Ecto neural progenitor cell (in vitro differentiated cells): ENCODE measurements around the gene FOXL2NB.
A peak's percentile ranks its signal among the peaks of the same experiment; 100 is the strongest.

Experiments used
- DNase-seq: peaks from one replicate; pipeline ENCODE4 v3.0.0-alpha.2; 2018; ENCODE audit warnings: low spot score

FOXL2NB gene

GRCh38 chr3:138933068-138933668 lies 13.8 kb upstream of the FOXL2NB start:
- DNase-seq, result no peak

DNA sequence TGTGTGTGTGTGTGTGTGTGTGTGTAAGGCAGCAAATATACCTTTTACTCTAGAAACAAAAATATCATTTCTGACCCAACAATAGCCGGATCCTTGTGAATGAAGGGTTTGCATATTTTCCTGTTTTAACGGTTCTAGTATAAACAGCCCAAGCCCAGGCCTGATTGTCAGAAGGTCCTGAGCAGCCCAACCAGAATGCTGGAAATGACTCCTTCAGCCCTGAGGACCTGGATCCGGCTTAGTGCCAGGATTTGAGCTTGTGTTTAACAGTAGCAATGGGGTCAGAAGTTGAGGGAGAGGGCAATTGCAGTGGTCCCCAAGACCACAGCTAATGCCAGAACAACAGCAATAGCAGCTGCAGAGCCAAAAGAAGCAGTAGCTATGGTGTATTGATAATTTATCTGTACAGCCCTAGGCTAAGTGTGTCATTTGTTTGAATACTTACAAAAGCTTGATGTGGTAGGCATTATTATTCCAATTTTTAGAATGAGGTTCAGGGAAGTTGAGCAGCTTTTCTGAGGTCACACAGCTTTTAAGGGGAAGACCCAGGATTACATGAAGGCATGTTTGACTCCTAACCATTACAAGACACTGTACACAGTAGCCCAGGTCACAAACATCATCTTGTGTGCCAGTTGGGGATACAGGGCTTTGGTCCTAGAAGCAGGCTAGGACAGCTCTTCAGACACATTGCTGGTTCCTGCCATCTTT lies 12.9 kb upstream of the FOXL2NB start:
- DNase-seq, result no peak

- DNase-seq, result no peak
These were observed 11.5 kb upstream of the FOXL2NB start for GRCh38 chr3:138935505-138935862.

DNA sequence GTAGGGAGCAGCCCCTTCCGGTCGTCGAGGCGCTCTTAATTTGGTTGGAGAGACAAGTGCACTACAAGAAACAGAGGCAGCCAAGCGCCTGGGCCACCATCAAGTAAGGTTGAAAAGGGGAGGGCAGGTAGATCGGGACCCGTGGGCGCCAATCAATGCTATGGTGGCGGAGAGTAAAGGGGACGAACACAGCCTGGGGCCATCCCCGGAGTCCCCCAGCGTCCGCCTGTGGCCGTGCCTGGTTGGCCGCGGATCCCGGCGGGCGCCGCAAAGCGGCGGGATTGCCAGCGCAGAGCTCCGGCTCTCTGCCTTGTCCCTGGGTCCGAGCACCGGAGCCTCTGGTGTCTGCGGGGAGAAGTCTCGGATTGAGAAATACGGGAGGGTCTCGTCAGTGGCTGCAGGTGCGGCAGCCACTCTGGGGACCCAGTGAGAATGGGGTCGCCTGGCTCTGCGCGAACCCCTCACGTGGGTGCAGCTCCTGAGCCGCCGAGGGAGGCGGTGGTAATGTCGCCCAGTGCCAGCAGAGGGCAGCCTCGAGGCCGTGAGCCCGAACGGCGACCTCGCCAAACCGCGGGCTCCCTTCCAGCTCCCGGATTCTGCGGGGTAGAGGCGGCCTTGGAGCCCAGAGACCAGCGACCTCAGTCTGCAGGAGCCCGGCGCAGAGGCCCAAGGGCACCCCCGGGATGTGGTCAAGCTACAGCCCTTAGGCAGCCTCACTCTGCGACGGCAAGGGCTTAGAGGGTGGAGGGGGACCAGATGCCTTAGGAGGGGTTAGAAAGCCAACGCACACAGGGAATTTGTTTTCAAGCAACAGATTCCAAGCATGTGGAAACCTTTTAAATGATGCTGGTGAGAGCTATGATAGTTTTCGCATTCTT lies 10.9 kb upstream of the FOXL2NB start:
- DNase-seq, result peak; percentile 92

- DNase-seq, result no peak
These were observed 10.0 kb upstream of the FOXL2NB start for GRCh38 chr3:138936741-138937689.

GRCh38 chr3:138937690-138938055 lies 9.3 kb upstream of the FOXL2NB start:
- peak; percentile 58 for DNase-seq

- DNase-seq, result peak; percentile 55
These were observed 8.8 kb upstream of the FOXL2NB start for GRCh38 chr3:138938056-138938876.

DNA sequence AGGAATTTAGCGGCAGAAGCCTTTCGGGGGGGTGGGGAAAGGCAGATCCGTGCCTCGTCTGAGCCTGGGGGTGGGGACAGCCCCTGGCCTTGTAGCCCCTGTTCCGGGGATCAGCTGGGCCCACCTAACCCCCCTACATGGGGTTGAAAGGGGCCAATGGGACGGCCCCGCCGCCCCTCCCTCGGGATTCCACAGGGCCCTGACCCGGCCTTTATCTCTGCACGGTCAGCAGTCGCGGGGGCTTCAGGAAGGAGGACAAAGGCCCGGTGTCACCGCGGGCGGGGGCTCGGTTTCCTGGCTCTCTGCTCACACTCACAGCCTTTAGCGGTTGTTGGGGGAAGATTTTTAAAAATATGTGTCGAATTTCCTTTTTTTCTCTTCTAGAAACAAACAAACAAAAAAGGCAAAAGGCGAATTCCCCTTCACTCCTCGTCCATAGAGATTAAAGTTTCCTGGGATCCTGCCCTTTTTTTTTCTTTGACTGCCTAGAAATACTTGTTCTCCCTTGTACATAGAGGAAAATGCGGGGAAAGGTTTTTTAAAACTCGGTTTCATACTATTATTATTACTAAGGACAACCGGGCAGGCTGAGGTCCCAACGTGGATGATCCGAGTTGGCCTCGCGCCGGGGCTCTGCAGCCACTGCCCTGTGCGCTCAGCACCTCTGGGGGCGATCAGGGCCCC lies 8.0 kb upstream of the FOXL2NB start:
- DNase-seq, result peak; percentile 55

- DNase-seq, result peak; percentile 73
These were observed 7.3 kb upstream of the FOXL2NB start for GRCh38 chr3:138939561-138940241.

DNA sequence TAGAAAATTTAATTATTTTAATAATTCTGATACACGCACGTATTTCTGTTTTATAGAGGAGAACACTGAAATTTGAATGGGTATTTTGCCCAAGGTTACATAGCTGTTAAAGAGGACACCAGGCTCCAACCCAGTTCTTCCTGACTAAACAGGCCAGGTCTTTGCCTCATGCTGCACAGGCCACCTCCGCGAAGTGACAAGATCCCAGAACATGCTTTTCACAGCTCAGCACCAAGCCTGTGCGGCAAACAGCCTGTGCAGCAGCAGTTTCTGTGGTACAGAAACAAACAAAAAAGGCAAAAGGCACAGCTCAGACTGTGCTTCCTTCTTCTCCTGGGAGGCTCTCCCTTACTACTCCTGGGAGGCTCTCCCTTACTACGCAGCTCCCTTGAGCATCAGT lies 6.6 kb upstream of the FOXL2NB start:
- no peak for DNase-seq

DNA sequence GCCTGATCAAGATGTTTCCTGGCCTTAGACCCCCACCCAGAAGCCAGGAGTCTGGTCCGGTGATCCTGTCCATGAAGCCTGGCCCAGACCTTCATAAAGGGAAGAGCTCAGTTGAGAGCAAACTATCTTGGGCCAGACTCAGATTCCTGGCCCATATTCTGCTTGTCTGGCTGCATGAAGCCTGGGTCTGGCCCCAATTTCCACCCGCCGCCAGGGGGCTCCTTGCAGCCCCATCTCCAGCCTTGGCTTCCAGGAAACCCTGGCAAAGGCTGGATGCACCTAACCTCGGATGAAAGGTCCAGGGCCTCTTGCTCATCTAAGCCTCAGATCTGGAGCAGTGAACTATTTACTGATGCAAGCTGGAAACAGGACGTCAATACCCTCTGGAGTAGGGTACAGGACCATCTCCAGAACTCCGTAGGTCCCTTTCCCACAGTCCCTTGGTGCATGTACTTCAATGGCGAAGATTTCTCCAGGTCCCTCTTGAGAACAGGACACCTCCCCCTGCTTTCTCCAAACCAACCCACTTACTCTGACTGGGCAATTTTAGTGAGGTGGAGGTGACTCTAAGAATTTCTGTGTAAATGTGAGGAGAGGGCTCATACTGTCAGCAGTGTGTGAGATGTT lies 5.6 kb upstream of the FOXL2NB start:
- DNase-seq, result peak; percentile 83

DNA sequence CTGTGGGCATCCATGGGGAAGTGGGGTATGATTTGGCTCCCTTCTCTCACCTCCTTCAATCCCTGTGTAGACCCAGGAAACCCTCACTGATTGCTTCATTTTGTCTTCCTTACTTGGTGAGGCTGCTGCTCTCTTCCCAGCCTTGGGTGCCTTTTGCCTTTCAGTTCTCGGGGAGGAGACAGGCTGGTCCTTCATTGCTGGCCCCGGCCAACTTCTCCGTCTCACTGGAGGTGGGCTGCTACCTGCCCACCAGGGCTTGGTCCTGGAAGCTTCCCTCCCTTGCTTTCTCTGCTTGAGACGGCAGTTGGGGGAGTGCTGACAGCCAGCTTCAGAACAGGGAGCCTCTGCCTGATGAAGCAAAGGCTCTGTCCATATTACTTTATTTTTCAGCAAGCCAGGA lies 4.7 kb upstream of the FOXL2NB start:
- no peak for DNase-seq

- peak; percentile 71 for DNase-seq
These were observed 4.0 kb upstream of the FOXL2NB start for GRCh38 chr3:138942861-138943623.

DNA sequence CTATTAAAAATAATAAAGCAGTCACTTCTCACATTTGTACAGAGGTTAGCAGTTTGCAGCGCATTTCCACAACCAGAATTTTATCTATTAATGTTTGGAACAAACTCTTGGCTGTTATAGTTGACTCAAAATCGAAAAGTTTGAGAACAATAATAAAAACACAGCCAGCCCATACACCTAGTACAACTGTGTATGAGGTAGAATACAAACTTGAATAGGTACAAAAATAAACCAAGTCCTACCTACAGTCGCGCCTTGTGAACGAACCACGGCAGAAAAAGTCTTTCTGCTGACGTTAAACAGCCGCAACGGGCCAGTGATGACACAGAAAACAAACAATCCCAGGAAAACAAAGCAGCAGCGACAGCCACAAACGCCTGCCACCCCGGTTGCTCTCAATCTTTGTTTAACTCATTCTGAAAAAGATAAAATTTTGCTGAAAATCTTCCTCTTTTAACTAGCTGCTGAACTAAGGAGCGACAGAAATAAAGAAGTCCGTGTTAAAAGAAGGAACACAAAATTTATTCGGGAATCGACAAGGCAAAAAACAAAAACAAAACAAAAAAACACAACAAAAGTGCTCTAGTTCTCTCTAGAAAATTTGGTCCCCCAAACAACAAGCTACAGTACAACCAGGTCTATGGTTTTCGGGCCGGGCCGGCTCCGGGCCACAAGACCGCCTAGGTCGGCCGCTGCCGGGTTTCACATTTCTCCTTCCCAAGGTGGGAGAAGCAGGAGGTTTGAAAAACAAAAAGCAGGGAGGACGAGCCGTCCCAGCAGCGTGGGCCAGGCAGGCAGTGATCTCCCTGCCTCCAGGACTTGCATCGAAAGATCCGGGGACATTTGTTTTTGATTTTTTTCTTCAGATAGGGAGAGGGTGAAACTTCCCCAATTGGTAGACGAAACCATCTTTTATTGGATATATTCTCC lies 3.0 kb upstream of the FOXL2NB start:
- DNase-seq, result peak; percentile 56

DNA sequence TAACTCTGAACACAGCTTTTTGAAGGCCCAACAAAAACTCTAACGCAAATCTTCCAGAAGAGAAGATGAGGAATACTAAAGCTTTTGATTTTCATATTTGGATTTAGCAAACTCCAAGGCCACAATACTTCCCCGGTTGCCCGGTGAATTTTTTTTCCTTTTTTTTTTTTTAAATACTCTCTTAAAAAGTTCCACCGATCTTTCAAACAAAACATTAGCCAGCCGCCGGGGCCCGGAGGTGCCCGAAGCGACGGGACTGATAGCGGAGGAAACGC lies 2.4 kb upstream of the FOXL2NB start:
- DNase-seq, result no peak

- DNase-seq, result peak; percentile 74
These were observed 1.9 kb upstream of the FOXL2NB start for GRCh38 chr3:138944929-138945708.
